CD4-positive, alpha-beta T cell treated with Interleukin-6 for 4 hours (primary cell): ENCODE results near the gene SERPINI2.
"Not testable (repeated sequence)": the region's sequence is repeated elsewhere in the genome, so short reads cannot be mapped to it uniquely, and the experiment has no call there.

Experiments
- DNase-seq: peaks from one replicate; pipeline ENCODE4 v3.0.0-alpha.2; 2020; ENCODE audit warnings: mixed read lengths

SERPINI2 gene

GRCh38 chr3:167445491-167445890, 28.4 kb downstream of the SERPINI2 start:
- DNase-seq: no peak

- DNase-seq: no peak
These were observed 32.6 kb downstream of the SERPINI2 start for GRCh38 chr3:167441256-167441655.

GRCh38 chr3:167437428-167438139, 36.3 kb downstream of the SERPINI2 start:
- DNase-seq: no peak

GRCh38 chr3:167426962-167427361, 46.9 kb downstream of the SERPINI2 start:
- DNase-seq: not testable (repeated sequence)

- DNase-seq: not testable (repeated sequence)
These were observed 51.4 kb downstream of the SERPINI2 start for GRCh38 chr3:167422396-167422795.

- DNase-seq: no peak
These were observed 64.2 kb downstream of the SERPINI2 start for GRCh38 chr3:167409611-167410010.

- no peak for DNase-seq
These were observed 66.9 kb downstream of the SERPINI2 start for GRCh38 chr3:167406876-167407492.

GRCh38 chr3:167397826-167398225, 76.0 kb downstream of the SERPINI2 start:
- no peak for DNase-seq

- DNase-seq: no peak
These were observed 77.8 kb downstream of the SERPINI2 start for GRCh38 chr3:167396075-167396474.

- no peak for DNase-seq
These were observed 79.8 kb downstream of the SERPINI2 start for GRCh38 chr3:167394003-167394402.
